SK-N-SH (cell line): ENCODE data around the gene CD200R1. TPM values are rescaled to one million over a fixed set of nuclear protein-coding genes. Genes with fewer than 3 reads are reported as not detected.

Experiments used
- CTCF ChIA-PET: fragments of 300-600, 350-600 bp; formaldehyde crosslinking; extraction: SDS; loops from one replicate; lab custom pipeline; 2021; lab: Yijun Ruan, JAX
- POLR2A ChIA-PET: fragments of 350-600 bp; sonication (Branson Sonifier 250); formaldehyde crosslinking; extraction: SDS; loops from one replicate; lab custom pipeline; 2020; ENCODE audit warnings: antibody characterized with exemption, inconsistent platforms; lab: Yijun Ruan, JAX
- DNase-seq: peaks from one replicate; pipeline ENCODE4 v3.0.0; 2012
- H2AFZ ChIP-seq: fragments of 200-600 bp; sonication (generic); 2 replicates; pipeline ENCODE4 v1.8.1; 2016; ENCODE audit warnings: antibody characterized with exemption, mild to moderate bottlenecking, low read depth
- H3F3A ChIP-seq: fragments of 200-600 bp; sonication (generic); replicated peaks from 2 replicates; pipeline ENCODE3; 2016; ENCODE audit warnings: antibody characterized with exemption, mild to moderate bottlenecking; ENCODE audit not compliant: insufficient read depth
- H3K27ac ChIP-seq, 2 experiments: fragments of 200-500 bp in 1 of 2; fragments of 200-600 bp in 1 of 2; sonication (Bioruptor generic) in 1 of 2; sonication (generic), shearing (Covaris generic) in 1 of 2; 2 replicates each; pipeline versions ENCODE4 v1.5.1 to v1.6.1; 2014 to 2016; ENCODE audit warnings: low read depth in 2 of 2, inconsistent platforms in 1 of 2, low read length in 1 of 2, mild to moderate bottlenecking in 1 of 2, mixed read lengths in 1 of 2
- H3K27me3 ChIP-seq: fragments of 200-600 bp; sonication (generic), shearing (Covaris generic); 2 replicates; pipeline ENCODE4 v1.6.1; 2016; ENCODE audit warnings: mixed run types; ENCODE audit not compliant: insufficient read depth
- H3K36me3 ChIP-seq, 2 experiments: fragments of 200-500 bp in 1 of 2; fragments of 200-600 bp in 1 of 2; sonication (Bioruptor generic) in 1 of 2; sonication (generic) in 1 of 2; replicated peaks in 1 of 2; 2 replicates each; pipeline versions ENCODE3 to v1.5.1; 2014 to 2016; ENCODE audit warnings: low read length in 1 of 2, mild to moderate bottlenecking in 1 of 2; ENCODE audit not compliant: insufficient read depth in 2 of 2, control insufficient read depth in 1 of 2
- H3K4me1 ChIP-seq, 2 experiments: fragments of 200-500 bp in 1 of 2; fragments of 200-600 bp in 1 of 2; sonication (Bioruptor generic) in 1 of 2; sonication (generic), shearing (Covaris generic) in 1 of 2; 2 replicates each; pipeline versions ENCODE4 v1.5.1 to v1.6.1; 2014 to 2016; ENCODE audit warnings: low read depth in 1 of 2, low read length in 1 of 2, mixed run types in 1 of 2; ENCODE audit not compliant: insufficient read depth in 2 of 2, control insufficient read depth in 1 of 2
- H3K4me2 ChIP-seq: fragments of 200-600 bp; sonication (generic), shearing (Covaris generic); 2 replicates; pipeline ENCODE4 v1.6.1; 2017; ENCODE audit warnings: mixed run types
- H3K4me3 ChIP-seq, 2 experiments: fragments of 200-500 bp in 1 of 2; fragments of 200-600 bp in 1 of 2; sonication (Bioruptor generic) in 1 of 2; sonication (generic), shearing (Covaris generic) in 1 of 2; 2 replicates each; pipeline versions ENCODE4 v1.5.1 to v1.8.1; 2014 to 2016; ENCODE audit warnings: low read depth in 2 of 2, inconsistent platforms in 1 of 2, low read length in 1 of 2, mild to moderate bottlenecking in 1 of 2, mixed read lengths in 1 of 2, moderate library complexity in 1 of 2
- H3K79me2 ChIP-seq: fragments of 200-600 bp; sonication (generic); 2 replicates; pipeline ENCODE4 v1.8.1; 2017; ENCODE audit warnings: mild to moderate bottlenecking; ENCODE audit not compliant: insufficient read depth
- H3K9ac ChIP-seq: fragments of 200-600 bp; sonication (generic); 2 replicates; pipeline ENCODE4 v1.6.1; 2017; ENCODE audit warnings: mixed run types
- H3K9me2 ChIP-seq: fragments of 200-600 bp; sonication (generic); 2 replicates; pipeline ENCODE4 v1.6.1; 2017; ENCODE audit warnings: mixed run types
- H3K9me3 ChIP-seq: fragments of 200-600 bp; sonication (generic); 2 replicates; pipeline ENCODE4 v1.6.1; 2017; ENCODE audit warnings: mixed run types, mild to moderate bottlenecking, moderate library complexity
- H4K20me1 ChIP-seq: fragments of 200-600 bp; sonication (generic); 2 replicates; pipeline ENCODE4 v1.6.1; 2017; ENCODE audit warnings: mild to moderate bottlenecking, mixed run types; ENCODE audit not compliant: insufficient read depth
- EZH2phosphoT487 ChIP-seq: fragments of 200-600 bp; sonication (generic); IDR thresholded peaks from 2 replicates; pipeline ENCODE4 v1.6.1; 2017; ENCODE audit warnings: low read depth, mixed run types, mild to moderate bottlenecking, antibody characterized with exemption, moderate library complexity, borderline replicate concordance
- FOSL2 ChIP-seq: IDR thresholded peaks from 2 replicates; pipeline ENCODE4 v1.4.0; 2012; ENCODE audit warnings: low read depth, mild to moderate bottlenecking, moderate library complexity, borderline replicate concordance
- FOXM1 ChIP-seq: IDR thresholded peaks from 2 replicates; pipeline ENCODE4 v1.4.0; 2012; ENCODE audit warnings: low read depth, mild to moderate bottlenecking
- GABPA ChIP-seq: IDR thresholded peaks from 2 replicates; pipeline ENCODE4 v1.4.0; 2012; ENCODE audit warnings: low read depth, mild to moderate bottlenecking
- JUND ChIP-seq: IDR thresholded peaks from 2 replicates; pipeline ENCODE4 v1.4.0; 2012
- RAD21 ChIP-seq: IDR thresholded peaks from 2 replicates; pipeline ENCODE4 v1.6.1; 2012; ENCODE audit warnings: mild to moderate bottlenecking, low read length
- RCOR1 ChIP-seq: fragments of 150-350 bp; IDR thresholded peaks from 2 replicates; pipeline ENCODE4 v1.6.1; 2017; ENCODE audit warnings: antibody characterized with exemption, low read length
- RFX5 ChIP-seq: IDR thresholded peaks from 2 replicates; pipeline ENCODE4 v1.6.1; 2012; ENCODE audit warnings: mild to moderate bottlenecking, improper control_type of control experiment, low read length
- RXRA ChIP-seq: IDR thresholded peaks from 2 replicates; pipeline ENCODE4 v1.4.0; 2012; ENCODE audit warnings: low read depth, mild to moderate bottlenecking, borderline replicate concordance
- SMC3 ChIP-seq: IDR thresholded peaks from 2 replicates; pipeline ENCODE4 v1.6.1; 2012; ENCODE audit warnings: low read depth, low read length, improper control_type of control experiment
- TAF1 ChIP-seq: IDR thresholded peaks from 2 replicates; pipeline ENCODE4 v1.6.1; 2012; ENCODE audit warnings: low read depth, mild to moderate bottlenecking, low read length, moderate library complexity, borderline replicate concordance
- TCF12 ChIP-seq: IDR thresholded peaks from 2 replicates; pipeline ENCODE4 v1.4.0; 2012
- WGBS: methylation state at CpG from one replicate; pipeline ENCODE4 v1.1.6; 2017; ENCODE audit warnings: low lambda C conversion rate; 5-methylcytosine and 5-hydroxymethylcytosine counted together
- polyA plus RNA-seq, 3 experiments: library from polyadenylated mRNA; depleted of rRNA; stranded (reverse); fragments of >200 nt; gene quantifications; 2 replicates each; pipeline ENCODE4 v1.2.3, GENCODE V29; 2012
- TF ChIP-seq, protein P1 (sequence below): IDR thresholded peaks from 2 replicates; pipeline ENCODE4 v1.4.0; 2012; ENCODE audit warnings: low read depth, borderline replicate concordance
- TF ChIP-seq, protein P2 (sequence below): IDR thresholded peaks from 2 replicates; pipeline ENCODE4 v1.4.0; 2012; ENCODE audit warnings: low read depth, borderline replicate concordance
- TF ChIP-seq, protein P3 (sequence below): fragments of 150-350 bp; IDR thresholded peaks from 2 replicates; pipeline ENCODE4 v1.6.1; 2017; ENCODE audit warnings: antibody characterized with exemption, low read length, low read depth, borderline replicate concordance
- TF ChIP-seq, protein P4 (sequence below): fragments of 200-600 bp; sonication (generic); IDR thresholded peaks from 2 replicates; pipeline ENCODE4 v1.6.1; 2017; ENCODE audit warnings: antibody characterized with exemption, mild to moderate bottlenecking, moderate library complexity

CD200R1 gene
- polyA plus RNA-seq, 1 of the 3 experiments (the other 2 are of a cell fraction) = 0.02 TPM

DNA sequence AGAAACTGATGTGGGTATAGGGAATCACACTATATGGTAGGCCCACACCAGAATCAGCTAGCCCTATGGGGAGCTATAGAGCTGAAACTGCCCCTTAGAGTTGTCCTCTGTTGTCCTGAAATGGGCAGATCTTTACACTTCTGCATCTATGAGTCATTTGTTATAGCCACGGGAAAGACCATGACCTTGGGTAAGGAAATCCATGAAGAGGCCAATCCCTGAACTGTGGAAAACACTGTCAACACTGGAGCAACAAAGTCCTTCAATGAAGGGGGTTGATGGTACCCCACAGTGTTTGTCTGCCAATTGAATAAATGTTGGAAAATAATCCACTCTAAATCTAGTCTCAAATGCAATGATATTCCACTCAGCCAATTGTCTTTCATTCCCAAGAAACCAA is 5.2 kb upstream of the CD200R1 start:
- CTCF ChIA-PET = interaction anchor here (0.7 to 4.6 kb wide), 18 partner anchors 13 to 397 kb away, joined by 3 to 97 read pairs (median 4); partner anchors contain the start of gene CCDC80
- no peaks in the 10 kb centered on the region for H3K9me3 ChIP-seq
- no peaks in the 10 kb centered on the region for H3K79me2 ChIP-seq
- WGBS = 8% methylated on average over 1 of the region's 1 CpG
- no peak overlapping the region for H3K9ac ChIP-seq
- no peaks in the 10 kb centered on the region for H3F3A ChIP-seq
- no peaks in the 10 kb centered on the region for H4K20me1 ChIP-seq
- TF ChIP-seq FOSL2 (no peak), GABPA (no peak), RXRA (no peak), FOXM1 (no peak), TAF1 (no peak), RFX5 (no peak), RAD21 (no peak), EZH2phosphoT487 (no peak), JUND (no peak)
- TF ChIP-seq, protein P1, sequence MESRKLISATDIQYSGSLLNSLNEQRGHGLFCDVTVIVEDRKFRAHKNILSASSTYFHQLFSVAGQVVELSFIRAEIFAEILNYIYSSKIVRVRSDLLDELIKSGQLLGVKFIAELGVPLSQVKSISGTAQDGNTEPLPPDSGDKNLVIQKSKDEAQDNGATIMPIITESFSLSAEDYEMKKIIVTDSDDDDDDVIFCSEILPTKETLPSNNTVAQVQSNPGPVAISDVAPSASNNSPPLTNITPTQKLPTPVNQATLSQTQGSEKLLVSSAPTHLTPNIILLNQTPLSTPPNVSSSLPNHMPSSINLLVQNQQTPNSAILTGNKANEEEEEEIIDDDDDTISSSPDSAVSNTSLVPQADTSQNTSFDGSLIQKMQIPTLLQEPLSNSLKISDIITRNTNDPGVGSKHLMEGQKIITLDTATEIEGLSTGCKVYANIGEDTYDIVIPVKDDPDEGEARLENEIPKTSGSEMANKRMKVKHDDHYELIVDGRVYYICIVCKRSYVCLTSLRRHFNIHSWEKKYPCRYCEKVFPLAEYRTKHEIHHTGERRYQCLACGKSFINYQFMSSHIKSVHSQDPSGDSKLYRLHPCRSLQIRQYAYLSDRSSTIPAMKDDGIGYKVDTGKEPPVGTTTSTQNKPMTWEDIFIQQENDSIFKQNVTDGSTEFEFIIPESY = no peak
- TF ChIP-seq, protein P2, sequence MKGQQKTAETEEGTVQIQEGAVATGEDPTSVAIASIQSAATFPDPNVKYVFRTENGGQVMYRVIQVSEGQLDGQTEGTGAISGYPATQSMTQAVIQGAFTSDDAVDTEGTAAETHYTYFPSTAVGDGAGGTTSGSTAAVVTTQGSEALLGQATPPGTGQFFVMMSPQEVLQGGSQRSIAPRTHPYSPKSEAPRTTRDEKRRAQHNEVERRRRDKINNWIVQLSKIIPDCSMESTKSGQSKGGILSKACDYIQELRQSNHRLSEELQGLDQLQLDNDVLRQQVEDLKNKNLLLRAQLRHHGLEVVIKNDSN = no peak
- TF ChIP-seq, protein P3, sequence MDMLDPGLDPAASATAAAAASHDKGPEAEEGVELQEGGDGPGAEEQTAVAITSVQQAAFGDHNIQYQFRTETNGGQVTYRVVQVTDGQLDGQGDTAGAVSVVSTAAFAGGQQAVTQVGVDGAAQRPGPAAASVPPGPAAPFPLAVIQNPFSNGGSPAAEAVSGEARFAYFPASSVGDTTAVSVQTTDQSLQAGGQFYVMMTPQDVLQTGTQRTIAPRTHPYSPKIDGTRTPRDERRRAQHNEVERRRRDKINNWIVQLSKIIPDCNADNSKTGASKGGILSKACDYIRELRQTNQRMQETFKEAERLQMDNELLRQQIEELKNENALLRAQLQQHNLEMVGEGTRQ = no peak
- TF ChIP-seq, all 33 proteins: peak for 0
- H3K36me3 ChIP-seq = no peaks in the 10 kb centered on the region
- no peak overlapping the region for H2AFZ ChIP-seq
- no peaks in the 10 kb centered on the region for H3K27me3 ChIP-seq
- no peak for DNase-seq
- POLR2A ChIA-PET = interaction anchor here (0.5 kb wide), 1 partner anchor 11 kb away, joined by 3 read pairs; no protein-coding TSS in a partner anchor
- no peak overlapping the region for H3K4me2 ChIP-seq
- no peaks in the 10 kb centered on the region; a peak in 1 of 4 replicates for H3K4me1 ChIP-seq
- no peak overlapping the region for H3K27ac ChIP-seq
- H3K4me3 ChIP-seq = no peak overlapping the region
- no peaks in the 10 kb centered on the region for H3K9me2 ChIP-seq

DNA sequence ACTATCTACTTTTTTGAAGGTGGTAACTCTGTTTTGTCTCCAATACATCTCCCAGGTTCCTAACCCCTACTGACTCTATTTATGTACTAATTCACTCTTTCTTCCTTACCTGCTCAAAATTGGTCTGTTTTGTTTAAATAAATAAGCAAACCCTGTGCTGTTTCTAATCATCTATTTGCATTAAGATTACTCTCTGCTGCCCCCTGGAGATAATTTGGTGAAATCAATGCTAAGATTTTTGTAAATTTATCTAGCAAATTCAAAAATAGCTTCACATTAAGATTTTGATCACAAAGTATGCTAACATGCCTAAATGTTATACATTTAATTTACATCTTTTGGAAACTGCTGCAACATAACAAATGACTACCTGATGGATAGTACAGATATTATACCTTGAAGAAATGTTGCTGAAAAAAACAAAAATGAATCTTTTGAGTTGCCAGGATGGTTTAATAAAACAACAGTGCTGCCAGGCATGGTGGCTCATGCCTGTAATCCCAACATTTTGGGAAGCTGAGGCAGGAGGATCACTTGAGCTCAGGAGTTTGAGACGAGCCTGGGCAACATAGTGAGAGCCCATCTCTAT is 4.4 kb upstream of the CD200R1 start:
- POLR2A ChIA-PET = interaction anchor here (0.5 kb wide), 1 partner anchor 12 kb away, joined by 3 read pairs; no protein-coding TSS in a partner anchor
- H3K27ac ChIP-seq = no peak overlapping the region
- CTCF ChIA-PET = interaction anchor here (0.6 to 4.6 kb wide), 58 partner anchors 9 to 669 kb away, joined by 3 to 97 read pairs (median 4); partner anchors contain the start of genes CCDC80 and GTPBP8
- H3K27me3 ChIP-seq = no peaks in the 10 kb centered on the region
- TF ChIP-seq SMC3 (peak; percentile 50), RAD21 (peak; percentile 77), TCF12 (peak; percentile 42; the same call in 1 of the 2 replicates), RCOR1 (no peak)
- TF ChIP-seq, protein P2 = no peak
- TF ChIP-seq, protein P4, sequence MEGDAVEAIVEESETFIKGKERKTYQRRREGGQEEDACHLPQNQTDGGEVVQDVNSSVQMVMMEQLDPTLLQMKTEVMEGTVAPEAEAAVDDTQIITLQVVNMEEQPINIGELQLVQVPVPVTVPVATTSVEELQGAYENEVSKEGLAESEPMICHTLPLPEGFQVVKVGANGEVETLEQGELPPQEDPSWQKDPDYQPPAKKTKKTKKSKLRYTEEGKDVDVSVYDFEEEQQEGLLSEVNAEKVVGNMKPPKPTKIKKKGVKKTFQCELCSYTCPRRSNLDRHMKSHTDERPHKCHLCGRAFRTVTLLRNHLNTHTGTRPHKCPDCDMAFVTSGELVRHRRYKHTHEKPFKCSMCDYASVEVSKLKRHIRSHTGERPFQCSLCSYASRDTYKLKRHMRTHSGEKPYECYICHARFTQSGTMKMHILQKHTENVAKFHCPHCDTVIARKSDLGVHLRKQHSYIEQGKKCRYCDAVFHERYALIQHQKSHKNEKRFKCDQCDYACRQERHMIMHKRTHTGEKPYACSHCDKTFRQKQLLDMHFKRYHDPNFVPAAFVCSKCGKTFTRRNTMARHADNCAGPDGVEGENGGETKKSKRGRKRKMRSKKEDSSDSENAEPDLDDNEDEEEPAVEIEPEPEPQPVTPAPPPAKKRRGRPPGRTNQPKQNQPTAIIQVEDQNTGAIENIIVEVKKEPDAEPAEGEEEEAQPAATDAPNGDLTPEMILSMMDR = peak; percentile 84
- TF ChIP-seq, all 33 proteins: peak for 4
- Histone ChIP-seq H3K36me3 (no peaks in the 10 kb centered on the region), H3K4me1 (no peaks in the 10 kb centered on the region; a peak in 1 of 4 replicates), H3K9me2 (no peaks in the 10 kb centered on the region), H2AFZ (no peak overlapping the region), H3K4me3 (no peak overlapping the region; a peak in 1 of 4 replicates), H3F3A (no peaks in the 10 kb centered on the region), H3K9me3 (no peaks in the 10 kb centered on the region), H4K20me1 (no peaks in the 10 kb centered on the region), H3K79me2 (no peaks in the 10 kb centered on the region), H3K4me2 (no peak overlapping the region), H3K9ac (no peak overlapping the region)
- WGBS = 25% methylated on average over 1 of the region's 1 CpG
- peak; percentile 16 for DNase-seq
